HCT116 (cell line): ENCODE results near the gene KIAA1614. TPM values are rescaled to one million over a fixed set of nuclear protein-coding genes. Genes with fewer than 3 reads are reported as not detected.

Experiments used
- ATAC-seq: fragments of 200-7000 bp; cut with Tn5 transposase; 2 replicates; pipeline ENCODE4 v1.9.1; 2020; ENCODE audit warnings: mild to moderate bottlenecking, moderate library complexity
- BruUV-seq: library from RNA; stranded (reverse); fragments of 400-500 nt; replicated peaks from 2 replicates; lab custom pipeline; 2021; lab: Mats Ljungman, UMichigan
- CTCF ChIA-PET: fragments of 300-600 bp; sonication (Branson Sonifier 250); formaldehyde crosslinking; loops from one replicate; lab custom pipeline; 2021; ENCODE audit warnings: antibody characterized with exemption; lab: Charles Lee
- POLR2A ChIA-PET: fragments of 300-600, 350-600 bp; sonication (Branson Sonifier 250); formaldehyde crosslinking; loops from one replicate; lab custom pipeline; 2021; ENCODE audit warnings: antibody characterized with exemption; lab: Charles Lee
- RAD21 ChIA-PET, 2 experiments: fragments of 300-600 bp; sonication (Branson Sonifier 250); formaldehyde crosslinking; loops; one replicate each; lab custom pipeline; 2023; ENCODE audit warnings: low total read pairs in 2 of 2; ENCODE audit not compliant: uncharacterized antibody in 2 of 2, unreplicated experiment in 2 of 2, low non-redundant PET in 1 of 2; lab: Charles Lee
- DNase-seq: peaks from one replicate; pipeline ENCODE4 v3.0.0-alpha.2; 2010; ENCODE audit warnings: low read depth, low spot score
- H2AFZ ChIP-seq: fragments of 200-600 bp; shearing (Covaris generic), sonication (generic); 2 replicates; pipeline ENCODE4 v1.6.1; 2017; ENCODE audit warnings: low read depth, mixed run types, mixed read lengths, antibody characterized with exemption, low read length; ENCODE audit not compliant: poor library complexity, severe bottlenecking
- H3K27ac ChIP-seq: 2 replicates; pipeline ENCODE4 v1.5.1; 2012; ENCODE audit warnings: low read depth, low read length
- H3K27me3 ChIP-seq: fragments of 200-600 bp; sonication (generic); 2 replicates; pipeline ENCODE4 v1.6.1; 2016; ENCODE audit warnings: mixed run types, low read length, mixed read lengths; ENCODE audit not compliant: insufficient read depth
- H3K36me3 ChIP-seq, 2 experiments: fragments of 200-500 bp in 1 of 2; fragments of 200-600 bp in 1 of 2; sonication (Bioruptor generic) in 1 of 2; sonication (generic) in 1 of 2; 2 replicates each; pipeline versions ENCODE4 v1.5.1 to v1.6.1; 2014 to 2016; ENCODE audit warnings: low read length in 2 of 2, inconsistent platforms in 1 of 2, mixed read lengths in 1 of 2, mixed run types in 1 of 2; ENCODE audit not compliant: insufficient read depth in 2 of 2, control insufficient read depth in 1 of 2
- H3K4me1 ChIP-seq, 2 experiments: fragments of 200-600 bp in 1 of 2; sonication (generic) in 1 of 2; 2 replicates each; pipeline versions ENCODE4 v1.5.1 to v1.6.1; 2012 to 2017; ENCODE audit warnings: low read length in 2 of 2, inconsistent platforms in 1 of 2, mild to moderate bottlenecking in 1 of 2, mixed read lengths in 1 of 2, mixed run types in 1 of 2, moderate library complexity in 1 of 2; ENCODE audit not compliant: insufficient read depth in 2 of 2, control insufficient read depth in 1 of 2
- H3K4me2 ChIP-seq: fragments of 200-600 bp; sonication (generic); 2 replicates; pipeline ENCODE4 v1.6.1; 2017; ENCODE audit warnings: mixed run types, low read length, mixed read lengths
- H3K4me3 ChIP-seq, 2 experiments: fragments of 200-600 bp in 1 of 2; sonication (generic) in 1 of 2; replicated peaks in 1 of 2; 2 replicates each; pipeline ENCODE4 v1.5.1; 2011 to 2016; ENCODE audit warnings: low read length in 2 of 2, control low read depth in 1 of 2, low read depth in 1 of 2, mild to moderate bottlenecking in 1 of 2, mixed read lengths in 1 of 2, mixed run types in 1 of 2
- H3K79me2 ChIP-seq: fragments of 200-600 bp; sonication (generic); 2 replicates; pipeline ENCODE4 v1.6.1; 2017; ENCODE audit warnings: mild to moderate bottlenecking, mixed run types, low read length, moderate library complexity, mixed read lengths; ENCODE audit not compliant: insufficient read depth
- H3K9ac ChIP-seq: fragments of 200-600 bp; sonication (generic); 2 replicates; pipeline ENCODE4 v1.6.1; 2016; ENCODE audit warnings: low read length, mixed read lengths
- H3K9me2 ChIP-seq: fragments of 200-600 bp; sonication (generic), shearing (Covaris generic); 2 replicates; pipeline ENCODE4 v1.6.1; 2017; ENCODE audit warnings: mixed run types, mild to moderate bottlenecking, moderate library complexity; ENCODE audit not compliant: insufficient read depth
- H3K9me3 ChIP-seq, 2 experiments: fragments of 200-500 bp in 1 of 2; fragments of 200-600 bp in 1 of 2; sonication (Bioruptor generic) in 1 of 2; sonication (generic) in 1 of 2; 2 replicates each; pipeline ENCODE4 v1.6.1; 2014 to 2017; ENCODE audit warnings: low read length in 2 of 2, mixed read lengths in 2 of 2, inconsistent platforms in 1 of 2, low read depth in 1 of 2, mild to moderate bottlenecking in 1 of 2, mixed run types in 1 of 2, moderate library complexity in 1 of 2; ENCODE audit not compliant: control insufficient read depth in 1 of 2, insufficient read depth in 1 of 2
- H4K20me1 ChIP-seq: fragments of 200-600 bp; sonication (generic), shearing (Covaris generic); 2 replicates; pipeline ENCODE4 v1.6.1; 2017; ENCODE audit warnings: mixed run types, mild to moderate bottlenecking, moderate library complexity; ENCODE audit not compliant: insufficient read depth
- ATF3 ChIP-seq: IDR thresholded peaks from 2 replicates; pipeline ENCODE4 v1.6.1; 2012
- CBX3 ChIP-seq: IDR thresholded peaks from 2 replicates; pipeline ENCODE4 v1.6.1; 2012; ENCODE audit warnings: low read depth
- CEBPB ChIP-seq: IDR thresholded peaks from 2 replicates; pipeline ENCODE4 v1.6.1; 2012; ENCODE audit warnings: low read depth
- EGR1 ChIP-seq: IDR thresholded peaks from 2 replicates; pipeline ENCODE4 v1.6.1; 2012; ENCODE audit warnings: low read depth
- EZH2 ChIP-seq: fragments of 200-600 bp; sonication (generic); IDR thresholded peaks from 2 replicates; pipeline ENCODE4 v1.6.1; 2017; ENCODE audit warnings: antibody characterized with exemption, mixed run types
- FOSL1 ChIP-seq: IDR thresholded peaks from 2 replicates; pipeline ENCODE4 v1.6.1; 2012; ENCODE audit warnings: low read depth
- POLR2A ChIP-seq: IDR thresholded peaks from 2 replicates; pipeline ENCODE4 v1.7.0; 2011; ENCODE audit warnings: borderline replicate concordance; ENCODE audit not compliant: insufficient read depth, insufficient read length; ENCODE audit errors: extremely low read depth
- SIN3A ChIP-seq: IDR thresholded peaks from 2 replicates; pipeline ENCODE4 v1.6.1; 2012; ENCODE audit warnings: low read depth
- SP1 ChIP-seq: IDR thresholded peaks from 2 replicates; pipeline ENCODE4 v1.6.1; 2012; ENCODE audit warnings: low read depth
- SRF ChIP-seq: IDR thresholded peaks from 2 replicates; pipeline ENCODE4 v1.6.1; 2012; ENCODE audit warnings: low read depth
- YY1 ChIP-seq: IDR thresholded peaks from 2 replicates; pipeline ENCODE4 v1.6.1; 2011; ENCODE audit warnings: low read length, low read depth, moderate library complexity, mild to moderate bottlenecking; ENCODE audit not compliant: insufficient replicate concordance; ENCODE audit errors: extremely low read depth
- ZFX ChIP-seq: fragments of 450-650 bp; IDR thresholded peaks from 2 replicates; pipeline ENCODE4 v1.6.1; 2017
- ZNF274 ChIP-seq: fragments of 200-500 bp; sonication (Bioruptor generic); IDR thresholded peaks from 2 replicates; pipeline ENCODE4 v1.6.1; 2014; ENCODE audit warnings: mild to moderate bottlenecking, low read depth, low read length, inconsistent platforms
- intact Hi-C: fragments of 100-400 bp; cut with micrococcal nuclease; formaldehyde crosslinking; loops from 2 replicates; pipeline ENCODE4 v1.10.0; 2022
- total RNA-seq: library from RNA; stranded (reverse); gene quantifications from one replicate; pipeline ENCODE4 v1.2.1, GENCODE V29; 2021; ENCODE audit not compliant: unreplicated experiment
- TF ChIP-seq, protein P1 (sequence below): IDR thresholded peaks from 2 replicates; pipeline ENCODE4 v1.6.1; 2012
- TF ChIP-seq, protein P2 (sequence below): IDR thresholded peaks from 2 replicates; pipeline ENCODE4 v1.6.1; 2012; ENCODE audit warnings: low read depth

The KIAA1614 gene
- total RNA-seq, 1 experiment from 2014 or later = 0.25 TPM

- Histone ChIP-seq H3K4me3 (no peak overlapping the region), H3K4me1 (no peaks in the 10 kb centered on the region), H3K9ac (no peak overlapping the region), H2AFZ (no peak overlapping the region), H4K20me1 (no peaks in the 10 kb centered on the region), H3K9me3 (no peaks in the 10 kb centered on the region), H3K27me3 (no peaks in the 10 kb centered on the region), H3K79me2 (no peaks in the 10 kb centered on the region), H3K36me3 (no peaks in the 10 kb centered on the region), H3K27ac (no peak overlapping the region), H3K4me2 (no peak overlapping the region), H3K9me2 (no peaks in the 10 kb centered on the region)
- ChIA-PET RAD21 (no interaction called here), CTCF (no interaction called here), POLR2A (no interaction called here)
- TF ChIP-seq, protein P1, sequence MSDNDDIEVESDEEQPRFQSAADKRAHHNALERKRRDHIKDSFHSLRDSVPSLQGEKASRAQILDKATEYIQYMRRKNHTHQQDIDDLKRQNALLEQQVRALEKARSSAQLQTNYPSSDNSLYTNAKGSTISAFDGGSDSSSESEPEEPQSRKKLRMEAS = no peak
- TF ChIP-seq ZFX (no peak), CBX3 (no peak), SIN3A (no peak), CEBPB (no peak), POLR2A (no peak), YY1 (no peak), SP1 (no peak), ATF3 (no peak), FOSL1 (no peak), ZNF274 (no peak), EGR1 (no peak), SRF (no peak), EZH2 (no peak)
- TF ChIP-seq, protein P2, sequence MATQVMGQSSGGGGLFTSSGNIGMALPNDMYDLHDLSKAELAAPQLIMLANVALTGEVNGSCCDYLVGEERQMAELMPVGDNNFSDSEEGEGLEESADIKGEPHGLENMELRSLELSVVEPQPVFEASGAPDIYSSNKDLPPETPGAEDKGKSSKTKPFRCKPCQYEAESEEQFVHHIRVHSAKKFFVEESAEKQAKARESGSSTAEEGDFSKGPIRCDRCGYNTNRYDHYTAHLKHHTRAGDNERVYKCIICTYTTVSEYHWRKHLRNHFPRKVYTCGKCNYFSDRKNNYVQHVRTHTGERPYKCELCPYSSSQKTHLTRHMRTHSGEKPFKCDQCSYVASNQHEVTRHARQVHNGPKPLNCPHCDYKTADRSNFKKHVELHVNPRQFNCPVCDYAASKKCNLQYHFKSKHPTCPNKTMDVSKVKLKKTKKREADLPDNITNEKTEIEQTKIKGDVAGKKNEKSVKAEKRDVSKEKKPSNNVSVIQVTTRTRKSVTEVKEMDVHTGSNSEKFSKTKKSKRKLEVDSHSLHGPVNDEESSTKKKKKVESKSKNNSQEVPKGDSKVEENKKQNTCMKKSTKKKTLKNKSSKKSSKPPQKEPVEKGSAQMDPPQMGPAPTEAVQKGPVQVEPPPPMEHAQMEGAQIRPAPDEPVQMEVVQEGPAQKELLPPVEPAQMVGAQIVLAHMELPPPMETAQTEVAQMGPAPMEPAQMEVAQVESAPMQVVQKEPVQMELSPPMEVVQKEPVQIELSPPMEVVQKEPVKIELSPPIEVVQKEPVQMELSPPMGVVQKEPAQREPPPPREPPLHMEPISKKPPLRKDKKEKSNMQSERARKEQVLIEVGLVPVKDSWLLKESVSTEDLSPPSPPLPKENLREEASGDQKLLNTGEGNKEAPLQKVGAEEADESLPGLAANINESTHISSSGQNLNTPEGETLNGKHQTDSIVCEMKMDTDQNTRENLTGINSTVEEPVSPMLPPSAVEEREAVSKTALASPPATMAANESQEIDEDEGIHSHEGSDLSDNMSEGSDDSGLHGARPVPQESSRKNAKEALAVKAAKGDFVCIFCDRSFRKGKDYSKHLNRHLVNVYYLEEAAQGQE = no peak
- BruUV-seq = no TSS peak
- ATAC-seq (no peak), DNase-seq (no peak)
- intact Hi-C loops = no loop called here
These were observed 53.6 kb downstream of the KIAA1614 start for GRCh38 chr1:180966312-180966711.
